Measurements from ENCODE around the gene PPP1R11.

- no peak for TF ChIP-seq ZFP30 (CRISPR knock-in tag; IDR thresholded peaks at IDR 0.05)
- TF ChIP-seq ZFP3 (CRISPR knock-in tag; IDR thresholded peaks at IDR 0.05): no peak
- no peak for TF ChIP-seq RARB (CRISPR knock-in tag; IDR thresholded peaks at IDR 0.05)
- no peak for TF ChIP-seq ARNTL (CRISPR knock-in tag; IDR thresholded peaks at IDR 0.05; ENCODE audit: borderline replicate concordance, low read depth)
- no peak for TF ChIP-seq GLIS3 (CRISPR knock-in tag; IDR thresholded peaks at IDR 0.05)
- no peak for TF ChIP-seq PATZ1 (CRISPR knock-in tag; IDR thresholded peaks at IDR 0.05; ENCODE audit: borderline replicate concordance)
- TF ChIP-seq CREB5 (CRISPR knock-in tag; IDR thresholded peaks at IDR 0.05; ENCODE audit: low read depth): no peak
- no peak for TF ChIP-seq ESRRG (CRISPR knock-in tag; IDR thresholded peaks at IDR 0.05)
Observed at GRCh38 chr6:30111266-30111856, 44.4 kb downstream of the PPP1R11 start.
